ENCODE results near the gene UBC.

The UBC gene

DNA sequence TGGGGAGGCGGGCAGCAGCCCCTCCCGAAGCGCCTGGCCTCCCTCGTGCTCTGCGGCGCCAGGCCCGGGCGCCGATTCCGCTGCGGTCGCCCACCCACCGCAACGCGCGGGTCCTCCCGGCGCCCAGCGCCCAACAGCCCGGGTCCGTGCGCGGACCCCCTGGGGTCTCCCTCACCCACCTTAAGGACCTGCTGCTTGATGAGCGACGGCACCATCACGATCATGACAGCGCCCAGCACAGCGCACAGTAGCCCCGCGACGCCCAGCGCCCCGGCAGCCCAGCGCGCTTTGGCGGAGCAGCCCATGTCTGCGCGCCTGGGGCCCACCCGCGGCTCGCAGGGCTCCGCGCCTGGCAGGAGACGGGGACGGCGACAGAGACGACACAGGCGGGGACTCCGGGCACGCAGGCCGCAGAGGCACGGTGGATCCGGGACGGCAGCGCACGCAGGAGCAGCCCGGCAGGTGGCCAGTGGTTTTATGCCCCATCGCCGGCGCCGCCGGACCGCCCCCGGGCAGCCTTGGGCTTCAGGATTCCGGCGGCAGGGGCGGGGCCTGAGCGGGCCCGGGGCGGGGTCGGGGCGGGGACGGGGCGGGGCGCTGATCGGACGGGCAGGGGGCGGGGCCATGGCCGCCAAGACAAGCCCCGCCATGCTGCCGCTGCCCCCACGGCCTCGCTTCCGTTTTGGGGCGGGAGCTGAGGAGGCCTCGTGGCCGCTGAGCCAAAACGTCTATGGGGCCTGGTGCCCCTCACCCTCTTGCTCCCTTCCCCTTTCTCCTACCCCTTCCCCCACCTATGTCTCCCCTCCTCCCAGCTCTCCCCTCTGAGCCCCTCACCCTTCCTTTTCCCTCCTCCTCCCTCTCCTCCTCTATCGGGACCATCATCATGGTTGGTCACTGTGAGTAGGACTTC, 50.8 kb downstream of the UBC start, which contains the start of gene SCARB1:
Gene SCARB1, minus strand, starts transcription at position 449 of the 910 bp plus-strand sequence. Its CDS starts 144 bp downstream, at position 305.
- DNase-seq, result peak; percentile 74 to 81

DNA sequence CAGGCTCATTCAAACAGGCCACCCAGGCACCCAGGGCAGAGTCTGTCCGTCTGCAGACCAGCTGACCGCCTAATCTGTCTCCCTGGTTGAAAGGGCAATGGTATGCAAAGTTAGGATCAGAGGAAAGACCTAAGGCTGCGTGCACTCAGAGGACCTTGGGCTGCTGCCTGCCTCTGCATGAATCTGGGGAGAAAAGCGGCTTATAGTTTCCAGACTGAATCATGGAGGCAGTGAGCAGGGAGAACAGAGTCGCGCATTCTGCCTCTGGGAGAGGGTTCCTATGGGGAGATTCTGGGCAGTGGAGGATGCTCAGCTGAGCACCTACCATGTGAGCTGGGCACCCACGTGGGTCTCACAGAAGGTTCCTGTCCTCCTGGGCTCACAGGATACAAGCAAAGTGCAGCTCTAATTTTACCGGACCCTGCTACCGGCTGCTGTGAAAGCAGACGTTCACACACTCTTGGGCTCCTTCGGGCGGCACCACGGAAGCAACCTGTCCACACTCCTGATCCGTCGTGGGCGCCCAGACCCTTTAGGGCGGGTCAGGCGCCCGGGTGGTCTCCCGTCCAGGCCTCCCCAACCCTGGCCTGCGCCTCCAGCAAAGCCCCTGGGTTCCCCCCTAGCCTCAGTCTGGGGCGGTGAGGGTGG, 51.6 kb downstream of the UBC start:
- DNase-seq, result peak in 1 of 2 donors; percentile 38

DNA sequence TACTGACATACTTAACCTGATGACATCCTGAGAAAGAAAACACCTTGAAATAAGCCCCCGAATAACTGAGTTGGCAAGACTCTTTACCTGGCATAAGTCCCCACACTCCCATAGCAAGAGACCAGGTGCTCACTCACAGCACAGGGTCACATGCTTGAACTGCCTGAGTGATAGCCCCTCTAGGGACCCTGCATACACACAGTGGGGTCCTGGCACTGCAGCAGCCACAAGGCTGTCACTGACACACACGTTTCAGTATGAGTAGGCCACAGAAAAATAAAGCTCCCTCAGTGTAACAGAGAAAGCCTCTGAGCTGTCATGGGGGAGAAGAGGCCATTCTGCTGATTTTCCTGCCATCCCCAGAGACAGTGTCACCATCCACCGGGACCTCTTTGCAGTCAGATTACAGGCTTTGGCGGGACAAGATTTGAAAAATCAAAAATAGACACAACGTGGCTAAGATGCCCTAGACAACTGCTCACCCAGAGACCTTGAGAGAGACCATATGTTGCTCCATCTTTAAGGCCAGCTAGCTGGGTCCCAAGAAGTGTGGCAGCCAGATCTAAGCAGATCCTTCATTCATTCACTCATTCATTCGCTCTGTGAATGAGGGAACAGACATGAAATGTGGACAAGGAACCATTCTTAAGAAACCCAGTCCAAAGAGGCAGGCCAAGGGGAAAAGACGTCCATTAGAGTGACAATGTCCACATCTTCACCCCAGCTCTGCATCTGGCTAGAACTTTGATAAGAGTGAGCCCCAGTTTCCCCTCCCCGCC, 52.4 kb downstream of the UBC start:
- DNase-seq, result no peak

Data from inflammatory macrophage treated with lipopolysaccharide for 1 hour (primary cell).